HG03159 (cell line): ENCODE measurements around the gene TF.

Experiments
- ATAC-seq: cut with Tn5 transposase; IDR thresholded peaks from one replicate; pipeline ENCODE4 v1.9.1; 2021; ENCODE audit warnings: mild to moderate bottlenecking, moderate library complexity; ENCODE audit not compliant: unreplicated experiment

Gene TF

DNA sequence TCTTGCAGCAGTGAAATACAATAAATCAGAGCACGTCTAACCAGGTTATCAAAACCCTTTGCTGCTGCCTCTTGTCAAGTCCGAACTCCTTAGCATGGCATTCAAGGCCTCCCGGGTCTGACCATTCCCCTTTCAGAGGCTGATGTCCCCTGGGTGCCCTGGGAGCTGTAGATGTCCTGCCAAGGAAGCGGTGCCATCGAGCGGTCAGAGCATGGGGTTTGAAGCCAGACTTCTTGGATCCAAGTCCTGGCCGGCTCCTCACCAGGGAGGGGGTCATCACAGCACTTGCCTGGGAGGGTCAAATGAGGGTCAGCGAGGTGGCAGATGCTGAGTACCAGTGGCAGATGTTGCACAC lies 496 bp downstream of the TF start:
- no peak for ATAC-seq

DNA sequence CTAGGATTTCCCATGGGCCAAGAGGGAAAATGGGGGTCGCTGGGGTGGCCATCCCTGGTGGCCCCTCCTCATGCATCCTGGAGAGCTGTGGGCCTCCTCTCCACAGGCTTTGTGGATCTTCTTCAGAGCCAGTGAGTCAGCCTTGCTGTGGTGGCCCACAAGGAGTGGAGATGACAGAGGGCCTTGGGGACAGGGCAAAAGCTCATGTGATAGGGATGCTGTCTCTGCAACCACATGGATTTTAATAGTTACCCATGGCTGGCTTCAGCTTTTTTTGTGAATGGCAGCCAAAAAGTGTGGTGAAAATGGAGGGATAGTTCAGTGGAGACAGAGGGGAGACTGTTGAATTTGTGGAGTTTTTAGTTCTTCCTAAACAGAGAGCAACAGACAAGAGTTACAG lies 1.2 kb downstream of the TF start:
- ATAC-seq: no peak

DNA sequence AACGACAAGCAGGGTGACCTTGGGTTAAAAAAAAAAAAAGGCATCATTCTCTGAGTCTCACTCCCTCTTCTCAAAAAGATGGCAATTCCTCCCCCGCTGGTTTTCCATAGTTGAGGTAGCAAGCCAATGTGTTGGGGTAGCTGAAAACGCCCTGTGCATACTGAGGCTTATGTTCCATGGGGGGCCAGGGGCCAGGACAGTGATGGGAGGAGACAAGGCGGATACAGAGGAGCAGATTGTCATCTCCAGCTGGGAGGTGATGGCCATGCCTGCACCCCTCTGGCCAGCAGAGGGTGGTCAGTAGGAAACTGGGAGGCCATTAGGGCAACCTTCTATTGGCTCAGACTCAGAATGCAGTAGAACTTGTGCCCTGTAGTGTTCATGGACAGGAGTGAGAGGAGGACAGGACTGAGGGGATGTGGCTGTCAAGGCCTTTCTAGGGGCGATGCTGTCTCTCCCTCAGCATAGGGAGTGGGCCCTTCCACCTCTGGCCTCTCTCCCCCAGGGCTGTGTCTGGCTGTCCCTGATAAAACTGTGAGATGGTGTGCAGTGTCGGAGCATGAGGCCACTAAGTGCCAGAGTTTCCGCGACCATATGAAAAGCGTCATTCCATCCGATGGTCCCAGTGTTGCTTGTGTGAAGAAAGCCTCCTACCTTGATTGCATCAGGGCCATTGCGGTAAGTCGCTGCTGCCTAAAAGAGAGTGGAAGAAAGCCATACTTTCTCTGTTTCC lies 1.9 kb downstream of the TF start:
- no peak for ATAC-seq

DNA sequence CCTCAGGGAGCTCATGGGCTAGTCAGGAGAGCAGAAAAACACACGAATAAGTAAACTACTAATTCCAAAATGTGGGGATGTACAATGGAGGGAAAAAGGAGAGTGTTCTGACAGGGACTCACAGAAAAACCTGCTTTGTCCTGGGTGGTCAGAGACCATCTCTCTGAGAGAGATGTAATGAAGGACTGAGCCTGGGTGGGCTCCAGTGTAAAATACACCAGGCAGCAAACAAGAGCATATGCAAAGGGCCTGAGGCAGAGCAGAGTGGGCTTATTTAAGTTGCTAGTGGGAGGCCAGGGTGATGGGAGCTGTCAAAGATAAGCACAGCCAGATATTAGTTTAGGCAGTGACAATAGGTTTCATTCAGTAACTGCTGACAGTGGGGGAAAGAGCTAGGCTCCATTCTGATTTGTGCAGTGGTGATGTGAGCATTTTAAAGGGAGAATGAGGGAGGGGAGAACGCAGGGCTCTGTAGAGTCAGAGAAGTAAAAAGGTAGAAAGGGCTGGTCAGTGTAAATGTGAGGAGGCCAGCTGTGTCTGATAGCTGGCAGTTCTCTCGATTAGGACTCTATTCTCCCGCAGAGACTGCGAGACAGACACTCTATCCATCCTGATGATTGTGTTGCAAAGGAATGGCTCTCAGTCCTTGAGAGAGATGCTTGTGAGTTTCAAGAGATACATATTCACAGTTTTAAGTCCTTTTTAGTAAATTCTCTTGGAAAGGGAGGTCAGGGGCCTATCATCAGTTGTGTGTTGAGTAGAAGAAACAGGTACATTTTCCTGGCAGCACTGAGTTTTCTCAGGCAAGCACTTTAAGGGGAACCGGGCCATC lies 3.5 kb downstream of the TF start:
- no peak for ATAC-seq

DNA sequence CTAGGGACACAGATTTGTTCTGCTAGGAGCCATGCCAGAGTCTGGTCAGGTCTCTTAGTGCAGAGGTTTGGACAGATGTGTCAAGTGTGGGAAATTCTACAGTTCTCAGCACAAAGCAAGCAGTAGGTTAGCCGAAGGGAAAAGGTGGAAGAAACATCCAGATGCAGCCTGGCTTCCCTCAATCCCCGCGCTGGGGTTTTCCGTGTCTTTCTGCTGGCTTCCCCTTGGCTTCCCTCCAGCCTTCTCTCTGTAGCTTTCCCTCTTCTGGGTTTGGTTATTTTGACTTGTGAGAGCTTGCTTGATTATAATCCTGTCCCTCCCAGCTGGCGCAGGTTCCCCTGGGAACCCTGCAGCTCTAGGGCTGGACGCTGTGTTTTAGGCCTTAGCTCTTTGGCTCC lies 4.1 kb downstream of the TF start:
- no peak for ATAC-seq

DNA sequence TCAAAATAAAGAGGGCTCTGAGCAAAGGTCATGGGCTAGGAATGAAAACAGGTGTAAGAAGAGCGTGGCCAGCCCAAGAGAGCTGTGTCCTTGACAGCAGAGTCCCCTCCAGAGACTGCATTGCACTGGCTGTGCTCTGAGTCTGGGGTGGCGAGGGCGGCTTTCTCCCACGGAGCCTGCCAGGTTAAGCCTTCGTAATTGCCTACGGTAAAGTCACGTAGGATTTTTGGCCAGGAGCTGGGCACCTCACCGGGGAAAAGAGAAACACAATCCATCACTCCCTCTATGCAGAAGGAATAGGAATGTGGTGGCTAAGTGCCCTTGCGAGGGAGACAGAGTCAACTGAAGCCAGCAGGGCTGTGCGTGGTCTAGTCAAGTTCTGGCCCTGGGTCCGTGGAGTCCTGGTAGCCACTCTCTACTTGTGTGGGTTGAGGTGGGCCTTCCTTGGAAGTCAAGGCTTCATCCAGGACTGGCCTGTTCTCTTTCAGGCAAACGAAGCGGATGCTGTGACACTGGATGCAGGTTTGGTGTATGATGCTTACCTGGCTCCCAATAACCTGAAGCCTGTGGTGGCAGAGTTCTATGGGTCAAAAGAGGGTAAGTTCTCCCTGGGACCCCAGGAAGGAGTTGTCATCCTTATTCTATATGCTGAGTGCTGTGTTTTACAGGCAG lies 7.0 kb downstream of the TF start:
- no peak for ATAC-seq

DNA sequence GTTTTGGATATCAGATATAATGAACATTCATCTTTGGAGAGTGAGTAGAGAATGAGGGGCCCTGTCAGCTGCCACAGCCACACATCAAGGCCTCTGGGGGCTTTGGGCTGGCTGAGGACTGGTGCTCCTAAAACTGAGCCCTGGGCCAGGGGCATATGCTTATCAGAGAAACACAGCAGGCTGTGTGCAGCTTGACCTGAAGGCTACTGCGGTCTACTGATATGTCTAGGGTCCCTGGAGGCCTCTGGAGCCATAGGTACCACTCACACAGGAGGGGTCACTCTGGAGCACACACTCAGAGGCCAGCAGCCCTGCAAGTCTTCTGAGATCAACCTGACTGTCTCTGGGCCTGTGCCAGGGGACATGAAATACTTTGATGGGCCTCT lies 7.6 kb downstream of the TF start:
- ATAC-seq: no peak

DNA sequence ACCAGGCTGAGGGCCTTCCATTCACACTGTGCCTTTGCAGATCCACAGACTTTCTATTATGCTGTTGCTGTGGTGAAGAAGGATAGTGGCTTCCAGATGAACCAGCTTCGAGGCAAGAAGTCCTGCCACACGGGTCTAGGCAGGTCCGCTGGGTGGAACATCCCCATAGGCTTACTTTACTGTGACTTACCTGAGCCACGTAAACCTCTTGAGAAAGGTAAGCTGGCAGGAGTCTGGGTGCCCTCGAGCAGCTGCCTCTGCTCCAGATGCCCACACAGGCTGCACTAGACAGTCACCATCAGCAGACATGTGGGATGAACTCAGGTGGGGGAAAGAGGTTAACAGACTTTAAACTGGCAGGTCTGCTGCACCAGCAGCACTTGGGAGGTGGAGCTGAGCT lies 8.3 kb downstream of the TF start:
- no peak for ATAC-seq

DNA sequence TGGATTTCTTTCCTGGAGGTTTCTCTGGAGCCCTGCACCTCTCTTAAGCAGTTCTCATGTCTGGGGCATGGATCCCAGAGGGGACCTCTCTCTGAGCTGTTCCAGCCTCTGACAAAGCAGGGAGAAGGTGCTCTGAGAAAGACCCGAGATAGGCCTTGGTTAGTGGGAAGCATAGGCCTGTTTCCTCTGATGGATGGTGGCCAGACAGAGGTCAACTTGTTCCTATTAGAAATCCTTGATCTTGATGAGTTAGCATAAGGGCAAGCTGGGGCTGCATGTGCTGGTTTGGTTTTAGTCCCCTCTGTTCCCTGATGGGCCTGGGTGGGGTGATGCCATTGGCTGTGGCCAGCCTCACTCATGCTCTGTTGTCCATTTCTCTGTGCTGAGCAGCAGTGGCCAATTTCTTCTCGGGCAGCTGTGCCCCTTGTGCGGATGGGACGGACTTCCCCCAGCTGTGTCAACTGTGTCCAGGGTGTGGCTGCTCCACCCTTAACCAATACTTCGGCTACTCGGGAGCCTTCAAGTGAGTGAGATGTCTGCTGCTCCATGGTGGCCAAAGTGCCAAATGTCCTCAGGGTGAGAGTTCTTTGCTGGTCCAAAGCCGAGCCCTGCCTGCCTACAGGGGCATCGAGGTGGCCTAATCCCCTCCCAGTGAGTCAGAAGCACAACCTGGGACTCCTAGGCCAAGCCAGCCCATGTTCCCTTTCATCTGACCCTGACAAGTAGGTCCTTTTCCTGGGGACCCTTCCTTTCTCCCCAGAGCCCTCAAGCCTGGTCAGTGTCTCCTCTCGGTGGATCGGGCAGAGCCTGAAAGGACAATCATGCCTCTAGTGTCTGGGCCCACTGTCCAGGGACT lies 9.0 kb downstream of the TF start:
- ATAC-seq: no peak

DNA sequence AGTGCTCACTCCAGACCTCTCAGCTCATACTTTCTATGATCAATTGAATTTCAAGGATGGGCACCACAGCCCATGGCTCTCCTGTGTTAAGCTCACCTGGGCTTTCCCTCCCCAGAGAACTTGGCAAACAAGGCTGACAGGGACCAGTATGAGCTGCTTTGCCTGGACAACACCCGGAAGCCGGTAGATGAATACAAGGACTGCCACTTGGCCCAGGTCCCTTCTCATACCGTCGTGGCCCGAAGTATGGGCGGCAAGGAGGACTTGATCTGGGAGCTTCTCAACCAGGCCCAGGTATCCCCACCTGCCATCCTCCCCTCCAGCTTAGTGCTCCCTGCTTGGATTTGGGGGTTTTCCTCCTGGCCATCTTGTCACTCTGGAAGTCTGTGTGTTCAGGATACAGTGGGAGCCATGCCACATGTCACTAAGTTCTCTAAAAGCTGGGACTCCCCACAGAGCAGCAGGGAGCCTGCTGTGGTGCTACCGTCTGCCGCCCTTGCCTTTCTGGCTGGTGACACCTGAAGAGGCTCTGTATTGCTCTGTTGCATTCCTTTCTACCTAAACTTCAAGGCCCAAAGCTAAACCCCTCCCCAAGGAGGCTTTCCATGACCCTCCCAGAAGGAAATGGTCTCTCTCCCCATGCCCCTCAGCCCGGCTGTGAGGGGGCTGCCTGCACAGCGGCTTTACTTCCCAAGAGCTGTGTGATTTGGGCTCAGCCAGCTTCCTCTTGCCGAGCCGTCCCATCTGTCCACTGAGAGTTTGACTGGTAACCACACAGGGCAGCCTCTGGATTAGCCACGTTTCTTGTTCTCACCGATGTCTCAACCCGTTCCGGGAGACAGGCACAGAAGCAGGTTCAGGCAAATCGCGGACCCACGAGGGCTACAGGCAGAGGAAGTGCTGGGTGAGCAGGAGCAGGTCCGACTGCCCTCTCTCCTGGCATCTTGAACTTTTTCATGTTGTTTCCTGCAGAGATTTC lies 10.8 kb downstream of the TF start:
- no peak for ATAC-seq

DNA sequence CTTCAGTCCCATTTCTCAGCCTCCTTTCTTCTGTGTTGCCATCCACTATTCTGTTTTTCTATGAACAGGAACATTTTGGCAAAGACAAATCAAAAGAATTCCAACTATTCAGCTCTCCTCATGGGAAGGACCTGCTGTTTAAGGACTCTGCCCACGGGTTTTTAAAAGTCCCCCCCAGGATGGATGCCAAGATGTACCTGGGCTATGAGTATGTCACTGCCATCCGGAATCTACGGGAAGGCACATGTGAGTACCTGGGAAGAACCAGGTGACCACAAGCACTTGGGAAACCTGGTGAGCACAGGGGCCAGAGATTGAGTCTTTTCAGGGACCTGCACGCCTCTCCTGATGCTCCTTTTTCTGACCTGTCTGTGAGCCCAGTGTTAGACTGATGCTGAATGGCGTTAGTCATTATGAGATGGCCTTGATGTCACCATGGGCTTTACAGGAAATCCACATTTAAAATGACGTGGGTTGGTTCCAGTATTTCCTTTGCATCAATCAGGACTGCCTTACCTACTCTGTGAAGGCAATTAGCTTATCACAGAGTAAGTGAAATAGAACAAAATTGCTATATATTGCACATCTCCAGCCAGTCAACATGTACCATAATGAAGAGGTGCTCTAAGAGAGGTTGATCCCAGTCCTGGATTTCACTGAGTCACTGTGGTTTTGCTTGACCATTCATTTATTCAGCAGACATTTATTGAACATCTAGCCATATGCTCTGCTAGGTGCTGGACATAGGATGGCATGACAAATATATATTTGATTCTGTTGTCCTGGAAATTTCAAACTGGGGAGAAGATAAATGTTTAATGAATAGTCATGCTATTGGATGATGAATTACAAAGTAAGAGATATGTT lies 11.7 kb downstream of the TF start:
- ATAC-seq: no peak

DNA sequence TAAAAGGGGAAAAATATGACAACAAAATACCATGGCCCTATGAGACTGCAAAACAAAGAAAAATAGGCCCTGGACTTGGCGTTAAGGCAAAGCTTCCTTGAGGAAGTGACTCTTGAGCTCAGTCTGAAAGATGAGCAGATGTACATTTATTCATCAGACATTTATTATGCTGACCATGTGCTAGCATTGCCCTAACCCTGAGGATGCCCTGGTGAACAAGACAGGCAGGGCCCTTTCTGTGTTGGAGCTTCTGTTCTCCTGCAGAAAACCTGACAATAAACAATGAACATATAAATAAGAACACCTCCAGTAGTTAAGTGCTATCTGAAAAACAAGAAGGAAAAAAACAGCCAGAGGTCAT lies 12.4 kb downstream of the TF start:
- no peak for ATAC-seq

DNA sequence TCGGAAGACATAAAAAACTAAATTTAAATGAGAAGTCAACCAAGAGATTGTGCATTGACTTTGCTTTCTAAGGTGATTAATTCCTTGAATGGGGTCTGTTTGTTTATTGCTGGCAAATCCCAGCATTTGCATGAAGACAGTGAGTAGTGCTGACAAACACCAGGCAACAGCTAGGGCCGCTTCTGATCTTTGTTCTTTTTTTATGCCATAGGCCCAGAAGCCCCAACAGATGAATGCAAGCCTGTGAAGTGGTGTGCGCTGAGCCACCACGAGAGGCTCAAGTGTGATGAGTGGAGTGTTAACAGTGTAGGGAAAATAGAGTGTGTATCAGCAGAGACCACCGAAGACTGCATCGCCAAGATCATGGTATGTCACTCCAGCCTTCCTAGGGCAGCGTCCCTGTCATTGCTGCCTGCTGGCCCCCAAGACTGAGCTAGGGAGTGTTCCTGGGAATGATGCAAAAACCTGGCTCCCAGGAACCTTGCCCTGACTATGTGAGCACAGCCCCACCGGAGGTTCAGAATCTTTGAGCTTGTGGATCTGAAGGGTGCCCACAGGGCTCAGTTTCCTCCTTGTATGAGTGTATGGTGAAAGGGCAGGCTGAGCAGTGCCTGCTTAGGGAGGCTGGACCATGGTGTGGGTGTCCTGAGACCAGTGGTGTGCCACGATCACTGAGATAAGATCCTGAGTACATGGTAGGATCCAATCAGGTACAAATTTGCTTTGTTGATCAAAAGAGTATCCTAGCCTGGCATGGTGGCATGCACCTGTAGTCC lies 13.0 kb downstream of the TF start:
- no peak for ATAC-seq

DNA sequence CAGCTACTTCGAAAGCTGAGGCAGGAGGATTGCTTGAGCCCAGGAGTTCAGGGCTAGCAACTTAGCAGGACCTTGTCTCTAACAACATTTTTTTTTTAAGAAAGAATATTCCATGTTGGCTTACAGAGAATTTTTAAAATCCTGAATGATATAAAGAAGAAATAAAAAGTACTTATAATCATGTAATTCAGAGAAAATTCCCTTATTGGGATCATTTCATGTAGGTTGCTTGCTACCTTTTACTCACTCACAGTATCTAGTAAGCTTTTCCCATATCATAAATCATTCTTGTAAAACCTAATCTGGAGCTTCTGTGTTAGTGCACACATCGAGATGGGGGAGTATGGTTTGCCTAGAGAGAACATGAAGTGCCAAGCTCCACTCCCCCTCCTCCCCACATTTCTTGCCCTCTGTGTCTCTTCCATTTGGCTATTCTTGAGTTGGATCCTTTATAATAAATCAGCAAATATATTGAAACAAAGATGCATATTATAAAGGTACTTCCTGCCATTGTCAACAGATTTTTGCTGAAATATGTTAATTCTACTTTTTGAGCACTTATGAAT lies 13.6 kb downstream of the TF start:
- no peak for ATAC-seq

DNA sequence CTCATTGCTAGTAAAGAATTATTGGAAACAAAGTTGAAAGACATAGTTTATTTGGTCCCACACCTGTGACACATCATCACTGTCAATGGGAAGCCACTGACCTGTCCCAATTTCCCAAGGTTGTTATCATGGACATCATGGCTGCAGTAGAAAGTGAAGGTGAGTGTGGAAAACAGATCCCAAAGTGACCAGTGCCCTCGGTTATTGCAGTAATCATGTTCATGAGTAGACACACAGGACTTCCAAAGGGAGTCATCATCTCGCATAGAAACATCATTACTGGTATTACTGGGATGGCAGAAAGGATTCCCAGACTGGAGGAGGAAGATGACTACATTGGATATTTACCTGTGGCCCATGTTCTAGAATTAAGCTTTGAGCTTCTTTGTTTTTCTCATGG lies 14.7 kb downstream of the TF start:
- no peak for ATAC-seq

DNA sequence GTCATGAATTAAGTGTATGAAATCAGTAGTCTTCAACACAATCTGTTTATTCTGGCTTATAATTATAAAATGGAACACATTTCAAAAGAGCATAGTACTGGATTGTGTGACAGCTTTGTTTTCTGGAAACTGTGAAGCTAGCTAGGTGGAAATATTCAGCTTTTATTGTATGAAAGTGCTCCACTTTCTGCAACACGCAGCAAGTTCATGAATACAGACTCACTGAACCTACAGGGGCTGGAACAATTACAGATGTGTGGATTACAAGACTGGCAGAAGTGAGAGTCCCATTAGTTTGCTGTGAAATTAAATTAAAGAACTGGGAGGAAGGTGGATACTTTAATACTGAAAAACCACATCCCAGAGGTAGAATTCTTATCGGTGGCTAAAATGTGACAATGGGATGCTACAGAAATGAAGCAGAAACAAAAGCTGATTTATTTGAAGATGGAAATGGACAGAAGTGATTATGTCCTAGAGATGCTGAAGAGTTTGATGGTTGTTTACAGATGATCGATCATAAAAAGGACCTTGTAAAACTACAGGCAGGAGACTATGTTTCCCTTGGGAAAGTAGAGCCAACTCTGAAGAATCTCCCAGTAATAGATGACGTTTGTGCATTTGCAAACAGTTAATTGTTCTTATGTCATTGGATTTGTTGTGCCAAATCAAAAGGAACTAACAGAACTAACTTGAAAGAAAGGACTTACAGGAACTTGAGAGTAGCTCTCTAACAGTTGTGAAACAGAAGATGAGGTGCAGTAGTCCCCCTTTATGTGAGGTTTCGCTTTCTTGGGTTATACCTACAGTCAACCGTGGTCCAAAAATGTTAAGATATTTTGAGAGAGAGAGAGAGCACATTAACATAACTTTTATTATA lies 15.7 kb downstream of the TF start:
- no peak for ATAC-seq

DNA sequence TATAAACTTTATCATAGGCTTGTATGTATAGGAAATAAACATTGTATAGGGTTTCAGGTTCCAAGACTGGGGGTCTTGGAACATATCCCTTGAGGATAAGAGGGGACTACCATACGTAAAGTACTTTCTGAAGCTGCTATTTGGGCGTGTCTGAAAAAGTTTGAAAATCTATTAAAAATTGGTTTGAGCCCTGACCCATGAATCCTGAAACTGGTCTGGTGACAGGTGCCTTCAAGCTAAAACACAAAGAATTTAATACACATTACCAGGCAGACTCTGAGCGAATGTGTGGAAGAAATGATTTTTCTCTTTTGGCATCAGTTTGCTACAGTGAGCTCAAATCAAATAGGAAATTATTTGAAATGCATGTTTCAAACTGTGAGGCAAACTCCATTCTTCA lies 16.3 kb downstream of the TF start:
- no peak for ATAC-seq
